Measurements from ENCODE around the gene CLDN9.

Gene CLDN9

GRCh38 chr16:2976201-2976600, 36.5 kb upstream of the CLDN9 start:
- TF ChIP-seq CTCF (IDR thresholded peaks at IDR 0.05) (no peak), ZFX (IDR thresholded peaks at IDR 0.05; ENCODE audit: borderline replicate concordance) (no peak)
- H3K27ac ChIP-seq, result peak overlapping the region; percentile 99

- TF ChIP-seq ZFX (IDR thresholded peaks at IDR 0.05; ENCODE audit: borderline replicate concordance), result no peak
- TF ChIP-seq CTCF (IDR thresholded peaks at IDR 0.05), result no peak
- peak overlapping the region; percentile 99 for H3K27ac ChIP-seq
These were observed 36.0 kb upstream of the CLDN9 start for GRCh38 chr16:2976673-2977072.

- peak overlapping the region; percentile 99 for H3K27ac ChIP-seq
- TF ChIP-seq CTCF (IDR thresholded peaks at IDR 0.05) (no peak), ZFX (IDR thresholded peaks at IDR 0.05; ENCODE audit: borderline replicate concordance) (no peak)
These were observed 35.3 kb upstream of the CLDN9 start for GRCh38 chr16:2977440-2977839.

- no peak for TF ChIP-seq CTCF (IDR thresholded peaks at IDR 0.05)
- H3K27ac ChIP-seq, result peak overlapping the region; percentile 99
These were observed 33.0 kb upstream of the CLDN9 start for GRCh38 chr16:2979669-2980226.

- TF ChIP-seq ZFX (IDR thresholded peaks at IDR 0.05; ENCODE audit: borderline replicate concordance) (no peak), CTCF (IDR thresholded peaks at IDR 0.05) (no peak)
- H3K27ac ChIP-seq, result peak within 1 kb of the TSS; percentile 99
These were observed 32.2 kb upstream of the CLDN9 start, which contains the start of gene PKMYT1 for GRCh38 chr16:2980227-2981176. TSS of gene PKMYT1 (minus strand) at chr16:2980446. CDS start at chr16:2979657, 789 bp downstream.

GRCh38 chr16:2981177-2981898, 31.4 kb upstream of the CLDN9 start:
- H3K27ac ChIP-seq, result peak overlapping the region; percentile 99
- TF ChIP-seq ZFX (IDR thresholded peaks at IDR 0.05; ENCODE audit: borderline replicate concordance) (no peak), CTCF (IDR thresholded peaks at IDR 0.05) (no peak)
